ENCODE data around the gene SENP2.
"Not testable (repeated sequence)": the region's sequence is repeated elsewhere in the genome, so short reads cannot be mapped to it uniquely, and the experiment has no call there.

SENP2 gene

GRCh38 chr3:185552358-185552877, 33.7 kb upstream of the SENP2 start, which contains the start of gene LIPH:
LIPH (minus strand) TSS chr3:185552588; CDS start chr3:185552471, 117 bp downstream.
- TF ChIP-seq CTCF (IDR thresholded peaks at IDR 0.05) = no peak
- H3K4me3 ChIP-seq = peak within 1 kb of the TSS; percentile 1
- no peak for DNase-seq (ENCODE audit: low spot score)
- no peak within 1 kb of the TSS for H3K27ac ChIP-seq

DNA sequence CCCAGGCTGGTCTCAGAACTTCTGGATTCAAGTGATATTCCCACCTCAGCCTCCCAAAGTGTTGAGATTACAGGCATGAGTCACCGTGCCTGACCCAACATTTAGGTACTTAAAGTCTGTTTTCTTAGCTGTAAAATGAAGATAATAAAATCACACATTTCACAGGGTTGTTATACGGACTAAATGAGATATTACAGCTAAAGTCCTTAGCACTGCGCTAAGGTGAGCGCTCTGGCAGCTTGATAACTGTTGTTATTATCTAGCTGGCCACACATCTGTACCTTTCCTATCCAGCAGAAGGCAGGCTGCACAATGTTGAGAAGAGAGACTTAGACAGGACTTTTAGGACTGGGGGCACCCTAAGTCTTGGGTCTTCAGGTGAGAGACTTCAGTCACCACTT, 31.0 kb upstream of the SENP2 start:
- no peak for TF ChIP-seq CTCF (IDR thresholded peaks at IDR 0.05)

GRCh38 chr3:185555860-185556347, 30.2 kb upstream of the SENP2 start:
- TF ChIP-seq CTCF (IDR thresholded peaks at IDR 0.05) = no peak
- no peak for DNase-seq (ENCODE audit: low spot score)
- Histone ChIP-seq H3K4me3 (no peak overlapping the region), H3K27ac (no peak overlapping the region)

More for the DNA sequence above, 31.0 kb upstream of the SENP2 start:
- Histone ChIP-seq H3K4me3 (no peak overlapping the region), H3K27ac (no peak overlapping the region)
- no peak for DNase-seq (ENCODE audit: low spot score)

DNA sequence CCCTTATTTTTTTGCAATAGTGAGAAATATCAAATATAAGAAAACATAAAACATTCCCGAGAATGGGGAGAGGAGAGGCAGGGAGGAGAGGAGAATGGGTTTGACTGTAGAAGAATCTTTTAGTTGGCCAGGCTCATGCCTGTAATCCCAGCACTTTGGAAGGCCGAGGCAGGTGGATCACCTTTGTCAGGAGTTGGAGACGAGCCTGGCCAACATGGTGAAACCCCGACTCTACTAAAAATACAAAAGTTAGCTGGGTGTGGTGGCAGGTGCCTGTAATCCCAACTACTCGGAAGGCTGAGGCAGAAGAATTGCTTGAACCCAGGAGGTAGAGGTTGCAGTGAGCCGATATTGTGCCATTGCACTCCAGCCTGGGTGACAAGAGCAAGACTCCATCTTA, 29.5 kb upstream of the SENP2 start:
- not testable (repeated sequence) for DNase-seq (ENCODE audit: low spot score); H3K27ac ChIP-seq; H3K4me3 ChIP-seq

DNA sequence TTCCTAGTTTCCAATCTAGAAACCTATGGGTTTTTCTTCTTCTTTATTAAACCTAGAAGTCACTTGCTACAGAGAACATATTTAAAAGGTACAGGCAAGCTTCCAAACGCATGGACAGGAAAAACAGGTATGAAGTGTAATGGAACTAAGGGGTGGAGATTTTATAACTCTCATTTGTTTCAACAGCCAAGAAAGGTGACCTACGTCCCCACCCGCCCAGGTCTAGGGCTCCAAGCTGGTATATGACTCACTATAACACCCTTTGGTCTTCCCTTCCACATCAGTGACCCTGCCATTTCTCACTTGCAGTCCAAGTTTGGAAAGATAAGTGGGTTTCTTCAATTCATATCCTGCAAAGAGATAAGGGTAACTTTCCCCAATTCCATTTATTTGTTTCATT, 27.7 kb upstream of the SENP2 start:
- no peak for DNase-seq (ENCODE audit: low spot score)

DNA sequence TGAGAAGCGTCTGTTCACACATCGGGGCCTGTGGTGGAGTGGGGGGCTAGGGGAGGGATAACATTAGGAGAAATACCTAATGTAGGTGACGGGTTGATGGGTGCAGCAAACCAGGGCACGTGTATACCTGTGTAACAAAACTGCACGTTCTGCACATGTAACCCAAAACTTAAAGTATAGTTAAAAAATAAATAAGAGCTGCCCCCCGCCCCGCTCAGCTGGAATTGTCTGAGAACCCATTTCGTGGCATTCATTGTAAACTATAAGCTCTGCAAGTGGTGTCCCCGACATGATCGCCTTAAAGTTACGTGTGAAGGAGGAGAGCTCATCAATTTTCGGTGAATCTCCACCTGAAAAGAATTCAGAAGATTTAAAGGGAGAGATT, 26.4 kb upstream of the SENP2 start:
- no peak for TF ChIP-seq CTCF (IDR thresholded peaks at IDR 0.05)
- no peak for DNase-seq (ENCODE audit: low spot score)
- H3K4me3 ChIP-seq = no peak overlapping the region
- H3K27ac ChIP-seq = no peak overlapping the region

More for the DNA sequence above, 27.7 kb upstream of the SENP2 start:
- Histone ChIP-seq H3K27ac (no peak overlapping the region), H3K4me3 (no peak overlapping the region)
- TF ChIP-seq CTCF (IDR thresholded peaks at IDR 0.05) = no peak

- no peak overlapping the region for H3K4me3 ChIP-seq
- DNase-seq (ENCODE audit: low spot score) = no peak
- TF ChIP-seq CTCF (IDR thresholded peaks at IDR 0.05) = no peak
- H3K27ac ChIP-seq = peak overlapping the region in 1 of 2 donors; percentile 54
Measured at GRCh38 chr3:185560676-185561075, 25.4 kb upstream of the SENP2 start.

Measured in coronary artery (tissue), 2 donors.